ENCODE data around the gene KIAA1217.

DNA sequence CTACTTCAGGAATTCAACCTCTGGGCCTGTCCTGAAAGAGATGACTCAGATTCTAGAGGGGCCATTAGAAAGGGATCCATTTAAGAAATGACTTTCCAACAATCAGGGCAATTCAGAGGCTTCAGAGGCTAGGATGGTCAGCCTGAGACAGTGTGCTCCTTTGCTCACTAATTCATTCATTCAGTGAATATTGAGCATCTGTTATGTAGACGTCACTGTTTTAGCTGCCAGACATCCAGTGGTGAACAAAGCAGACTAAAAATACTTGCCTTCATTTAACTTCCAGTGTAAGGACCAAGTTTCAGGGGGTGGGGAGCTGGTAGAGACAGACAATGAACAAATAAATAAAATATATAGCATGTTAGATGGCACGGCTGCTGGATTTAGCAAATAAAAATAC, 1.6 kb downstream of the KIAA1217 start:
- TF ChIP-seq, protein P1, sequence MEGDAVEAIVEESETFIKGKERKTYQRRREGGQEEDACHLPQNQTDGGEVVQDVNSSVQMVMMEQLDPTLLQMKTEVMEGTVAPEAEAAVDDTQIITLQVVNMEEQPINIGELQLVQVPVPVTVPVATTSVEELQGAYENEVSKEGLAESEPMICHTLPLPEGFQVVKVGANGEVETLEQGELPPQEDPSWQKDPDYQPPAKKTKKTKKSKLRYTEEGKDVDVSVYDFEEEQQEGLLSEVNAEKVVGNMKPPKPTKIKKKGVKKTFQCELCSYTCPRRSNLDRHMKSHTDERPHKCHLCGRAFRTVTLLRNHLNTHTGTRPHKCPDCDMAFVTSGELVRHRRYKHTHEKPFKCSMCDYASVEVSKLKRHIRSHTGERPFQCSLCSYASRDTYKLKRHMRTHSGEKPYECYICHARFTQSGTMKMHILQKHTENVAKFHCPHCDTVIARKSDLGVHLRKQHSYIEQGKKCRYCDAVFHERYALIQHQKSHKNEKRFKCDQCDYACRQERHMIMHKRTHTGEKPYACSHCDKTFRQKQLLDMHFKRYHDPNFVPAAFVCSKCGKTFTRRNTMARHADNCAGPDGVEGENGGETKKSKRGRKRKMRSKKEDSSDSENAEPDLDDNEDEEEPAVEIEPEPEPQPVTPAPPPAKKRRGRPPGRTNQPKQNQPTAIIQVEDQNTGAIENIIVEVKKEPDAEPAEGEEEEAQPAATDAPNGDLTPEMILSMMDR (conservative IDR thresholded peaks at IDR 0.05; ENCODE audit: low read depth, low read length) = no peak
- TF ChIP-seq EZH2 (IDR thresholded peaks at IDR 0.05; ENCODE audit: borderline replicate concordance, low read depth, low read length, poor library complexity, severe bottlenecking) = no peak
